ENCODE measurements around the gene PPP2R2C. TPM values are rescaled to one million over a fixed set of nuclear protein-coding genes. Genes with fewer than 3 reads are reported as not detected.

Gene PPP2R2C
- total RNA-seq, 1 experiment from 2014 or later: 9.5 TPM

DNA sequence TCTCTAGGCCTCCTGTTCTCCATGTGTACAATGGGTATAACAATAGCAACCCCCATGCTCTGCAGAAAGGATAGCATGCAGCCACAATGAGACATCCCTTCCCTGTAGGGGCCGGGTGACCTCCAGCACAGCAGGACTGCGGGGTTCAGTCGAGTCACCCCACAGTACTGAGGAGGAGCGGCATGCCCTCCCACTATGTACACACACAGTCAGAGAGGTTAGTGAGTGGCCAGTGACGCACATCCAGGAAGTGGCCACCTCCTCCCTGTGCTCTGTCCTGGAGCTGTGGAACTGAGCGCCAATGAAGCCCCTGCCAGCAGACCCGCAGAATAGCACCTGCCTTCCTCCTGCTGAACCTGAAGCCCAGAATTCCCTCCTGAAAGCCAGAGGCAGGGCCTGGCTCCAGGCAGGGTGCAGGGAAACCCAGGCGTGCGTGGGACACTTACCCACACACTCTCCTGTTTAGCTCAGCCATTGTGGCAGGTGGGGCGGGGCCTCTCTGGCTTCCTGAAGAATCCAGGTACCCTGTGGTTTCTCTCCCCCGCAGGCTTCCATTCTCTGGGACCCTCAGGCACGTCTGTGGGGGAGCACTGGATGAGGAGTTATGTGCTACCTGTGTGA, 152.8 kb downstream of the PPP2R2C start:
- Histone ChIP-seq H3K36me3 (ENCODE audit: low read depth, low read length) (no peaks in the 10 kb centered on the region), H3K9me3 (ENCODE audit: low read length) (no peaks in the 10 kb centered on the region), H3K4me3 (ENCODE audit: low read length) (no peak overlapping the region), H3K9ac (ENCODE audit: low read length) (no peak overlapping the region), H3K9me2 (replicated peaks; ENCODE audit: low read length) (no peaks in the 10 kb centered on the region), H3K27ac (ENCODE audit: low read length) (peak overlapping the region; percentile 29), H3K4me1 (ENCODE audit: insufficient read depth, low read length) (peaks cover 18% of the 10 kb centered on the region), H3K4me2 (ENCODE audit: low read length) (no peak overlapping the region), H3K79me2 (ENCODE audit: low read length) (no peaks in the 10 kb centered on the region), H4K20me1 (ENCODE audit: low read length) (no peaks in the 10 kb centered on the region), H2AFZ (ENCODE audit: low read length) (no peak overlapping the region; the same call in 1 of the 2 replicates), H3F3A (ENCODE audit: low read length, unreplicated experiment) (no peaks in the 10 kb centered on the region), H3K27me3 (ENCODE audit: low read length) (no peaks in the 10 kb centered on the region)
- intact Hi-C loops (cut with micrococcal nuclease): no loop called here
- ATAC-seq (peak; percentile 91), DNase-seq (peak; percentile 49)
- no TSS peak for BruUV-seq (replicated peaks)
- TF ChIP-seq EZH2phosphoT487 (IDR thresholded peaks at IDR 0.05; ENCODE audit: borderline replicate concordance, low read length) (no peak), EZH2 (IDR thresholded peaks at IDR 0.05; ENCODE audit: low read length, unreplicated experiment) (no peak)
- TF ChIP-seq, protein P1, sequence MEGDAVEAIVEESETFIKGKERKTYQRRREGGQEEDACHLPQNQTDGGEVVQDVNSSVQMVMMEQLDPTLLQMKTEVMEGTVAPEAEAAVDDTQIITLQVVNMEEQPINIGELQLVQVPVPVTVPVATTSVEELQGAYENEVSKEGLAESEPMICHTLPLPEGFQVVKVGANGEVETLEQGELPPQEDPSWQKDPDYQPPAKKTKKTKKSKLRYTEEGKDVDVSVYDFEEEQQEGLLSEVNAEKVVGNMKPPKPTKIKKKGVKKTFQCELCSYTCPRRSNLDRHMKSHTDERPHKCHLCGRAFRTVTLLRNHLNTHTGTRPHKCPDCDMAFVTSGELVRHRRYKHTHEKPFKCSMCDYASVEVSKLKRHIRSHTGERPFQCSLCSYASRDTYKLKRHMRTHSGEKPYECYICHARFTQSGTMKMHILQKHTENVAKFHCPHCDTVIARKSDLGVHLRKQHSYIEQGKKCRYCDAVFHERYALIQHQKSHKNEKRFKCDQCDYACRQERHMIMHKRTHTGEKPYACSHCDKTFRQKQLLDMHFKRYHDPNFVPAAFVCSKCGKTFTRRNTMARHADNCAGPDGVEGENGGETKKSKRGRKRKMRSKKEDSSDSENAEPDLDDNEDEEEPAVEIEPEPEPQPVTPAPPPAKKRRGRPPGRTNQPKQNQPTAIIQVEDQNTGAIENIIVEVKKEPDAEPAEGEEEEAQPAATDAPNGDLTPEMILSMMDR (conservative IDR thresholded peaks at IDR 0.05; ENCODE audit: low read depth, low read length): no peak
- POLR2A ChIA-PET (ENCODE audit: unreplicated experiment): no interaction called here
- CTCF ChIA-PET: interaction anchor here (0.6 kb wide), 1 partner anchor 21 kb away, joined by 4 read pairs; no protein-coding TSS in a partner anchor

DNA sequence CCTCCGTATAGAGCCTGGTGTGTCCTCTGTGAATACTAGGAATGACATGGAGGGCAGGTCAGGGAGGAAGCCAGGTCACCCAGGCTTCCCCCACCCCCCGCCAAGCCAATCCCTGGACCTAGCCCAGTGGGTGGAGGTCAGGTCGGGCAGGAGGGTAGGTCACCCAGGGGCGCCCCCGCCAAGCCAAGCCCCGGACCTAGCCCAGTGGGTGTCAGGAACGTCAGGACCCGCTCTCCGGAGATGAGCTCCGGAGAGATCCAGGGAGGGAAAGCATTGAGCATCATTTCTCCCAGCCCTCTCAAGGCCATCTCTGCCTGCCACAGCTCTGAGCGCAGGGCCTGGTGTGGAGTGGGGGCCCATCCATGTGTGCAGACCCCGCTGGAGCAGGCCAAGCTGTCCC, 154.2 kb downstream of the PPP2R2C start:
- H3K9me3 ChIP-seq (ENCODE audit: low read length): no peaks in the 10 kb centered on the region
- H2AFZ ChIP-seq (ENCODE audit: low read length): no peak overlapping the region

More for the DNA sequence above, 154.2 kb downstream of the PPP2R2C start:
- Histone ChIP-seq H3K4me2 (ENCODE audit: low read length) (no peak overlapping the region), H3F3A (ENCODE audit: low read length, unreplicated experiment) (no peaks in the 10 kb centered on the region), H3K36me3 (ENCODE audit: low read depth, low read length) (no peaks in the 10 kb centered on the region), H4K20me1 (ENCODE audit: low read length) (no peaks in the 10 kb centered on the region), H3K27ac (ENCODE audit: low read length) (no peak overlapping the region), H3K27me3 (ENCODE audit: low read length) (no peaks in the 10 kb centered on the region), H3K4me1 (ENCODE audit: insufficient read depth, low read length) (peaks cover 24% of the 10 kb centered on the region), H3K9me2 (replicated peaks; ENCODE audit: low read length) (no peaks in the 10 kb centered on the region), H3K79me2 (ENCODE audit: low read length) (no peaks in the 10 kb centered on the region), H3K4me3 (ENCODE audit: low read length) (no peak overlapping the region), H3K9ac (ENCODE audit: low read length) (no peak overlapping the region)
- POLR2A ChIA-PET (ENCODE audit: unreplicated experiment): no interaction called here
- intact Hi-C loops (cut with micrococcal nuclease): no loop called here
- TF ChIP-seq EZH2 (IDR thresholded peaks at IDR 0.05; ENCODE audit: low read length, unreplicated experiment): no peak
- TF ChIP-seq, protein P1 (conservative IDR thresholded peaks at IDR 0.05; ENCODE audit: low read depth, low read length): no peak
- TF ChIP-seq EZH2phosphoT487 (IDR thresholded peaks at IDR 0.05; ENCODE audit: borderline replicate concordance, low read length): no peak
- CTCF ChIA-PET: no interaction called here
- DNase-seq: no peak
- no TSS peak for BruUV-seq (replicated peaks)
- ATAC-seq: no peak

Data from PC-3 (cell line).